Measurements from ENCODE around the gene ARHGAP6.
"Not testable (repeated sequence)": the region's sequence is repeated elsewhere in the genome, so short reads cannot be mapped to it uniquely, and the experiment has no call there.

The ARHGAP6 gene

DNA sequence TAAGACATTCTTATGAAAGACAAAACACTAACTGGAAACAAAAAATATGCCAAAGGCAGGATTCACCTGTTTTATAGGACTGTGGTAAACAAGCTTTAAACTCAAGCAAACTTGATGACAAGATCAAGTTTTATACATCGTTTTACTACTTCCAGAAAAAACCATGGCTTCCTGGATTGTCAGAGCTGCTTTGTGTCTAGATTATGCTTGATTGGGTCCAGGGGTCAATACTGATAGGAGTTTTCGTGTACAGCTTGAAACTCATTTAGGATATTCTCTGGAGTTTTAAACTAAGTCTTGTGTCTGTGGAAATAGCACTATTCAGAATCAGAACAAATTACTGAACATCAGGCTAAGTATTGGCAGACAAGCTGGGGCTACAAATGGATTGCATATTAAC is 541.6 kb downstream of the ARHGAP6 start:
- no peak for DNase-seq (ENCODE audit: extremely low read depth, insufficient read length)
- no peak for TF ChIP-seq CTCF (IDR thresholded peaks at IDR 0.05; ENCODE audit: insufficient read depth, low read length, poor library complexity, severe bottlenecking)
- Histone ChIP-seq H3K36me3 (ENCODE audit: control insufficient read depth, insufficient read depth, low read length) (no peaks in the 10 kb centered on the region; the same call in 1 of the 2 replicates), H3K4me3 (replicated peaks; ENCODE audit: low read depth, low read length) (no peak overlapping the region), H3K27me3 (replicated peaks; ENCODE audit: control insufficient read depth, insufficient read depth, low read length) (no peaks in the 10 kb centered on the region)

GRCh38 chrX:11123087-11123486 is 542.6 kb downstream of the ARHGAP6 start:
- not testable (repeated sequence) for H3K36me3 ChIP-seq (ENCODE audit: control insufficient read depth, insufficient read depth, low read length); H3K27me3 ChIP-seq (replicated peaks; ENCODE audit: control insufficient read depth, insufficient read depth, low read length); DNase-seq (ENCODE audit: extremely low read depth, insufficient read length); H3K4me3 ChIP-seq (replicated peaks; ENCODE audit: low read depth, low read length)

DNA sequence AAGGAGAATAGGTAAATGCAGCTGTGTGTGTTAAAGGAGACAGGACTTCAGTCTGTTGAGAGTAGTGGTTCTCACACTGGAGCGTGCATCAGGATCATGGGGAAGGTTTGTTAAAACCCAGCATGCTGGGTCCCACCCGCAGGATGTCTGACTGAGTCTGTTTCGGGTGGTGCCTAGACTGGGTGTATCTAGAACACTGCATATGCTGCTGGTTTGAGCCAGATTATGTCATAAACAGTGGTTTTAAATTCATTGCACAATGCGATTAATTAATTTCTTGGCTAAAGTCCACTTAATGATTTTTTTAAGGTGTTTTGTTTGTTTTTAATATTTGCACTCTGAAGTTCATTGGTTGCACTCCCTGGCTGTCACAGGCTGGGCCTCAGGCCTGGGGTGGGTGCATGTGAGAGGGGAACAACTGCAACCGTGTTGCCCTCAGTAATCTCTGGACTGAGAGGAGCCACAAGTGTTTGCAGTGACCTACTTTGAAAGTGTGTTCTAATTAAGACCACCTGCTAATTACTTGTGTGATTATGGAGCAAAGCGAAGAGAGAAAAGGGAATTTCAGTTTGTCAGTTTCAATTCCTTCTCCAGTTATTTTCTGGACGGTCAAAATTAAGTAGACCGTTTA is 546.3 kb downstream of the ARHGAP6 start:
- TF ChIP-seq CTCF (IDR thresholded peaks at IDR 0.05; ENCODE audit: insufficient read depth, low read length, poor library complexity, severe bottlenecking) = no peak
- DNase-seq (ENCODE audit: extremely low read depth, insufficient read length) = no peak
- Histone ChIP-seq H3K27me3 (replicated peaks; ENCODE audit: control insufficient read depth, insufficient read depth, low read length) (no peaks in the 10 kb centered on the region), H3K4me3 (replicated peaks; ENCODE audit: low read depth, low read length) (no peak overlapping the region), H3K36me3 (ENCODE audit: control insufficient read depth, insufficient read depth, low read length) (peaks cover 4% of the 10 kb centered on the region)

DNA sequence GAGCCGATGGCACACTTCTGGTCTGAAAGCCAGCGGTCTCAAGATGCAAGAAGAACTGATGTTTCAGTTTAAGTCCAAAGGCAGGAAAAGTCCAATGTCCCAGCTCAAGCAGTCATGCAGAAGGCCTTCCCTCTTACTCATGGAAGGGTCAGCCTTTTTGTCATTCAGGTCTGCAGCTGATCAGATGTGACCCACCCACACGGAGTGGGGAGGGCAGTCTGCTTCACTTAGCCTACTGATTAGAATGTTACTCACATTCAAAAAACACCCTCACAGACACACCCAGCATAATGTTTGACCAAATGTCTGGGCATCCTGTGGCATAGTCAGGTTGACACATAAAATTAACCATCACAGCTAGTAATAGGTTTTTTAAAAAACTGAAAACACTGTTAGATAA is 548.0 kb downstream of the ARHGAP6 start:
- no peak overlapping the region for H3K4me3 ChIP-seq (replicated peaks; ENCODE audit: low read depth, low read length)
- H3K27me3 ChIP-seq (replicated peaks; ENCODE audit: control insufficient read depth, insufficient read depth, low read length) = no peaks in the 10 kb centered on the region
- no peak for TF ChIP-seq CTCF (IDR thresholded peaks at IDR 0.05; ENCODE audit: insufficient read depth, low read length, poor library complexity, severe bottlenecking)
- peaks cover 4% of the 10 kb centered on the region for H3K36me3 ChIP-seq (ENCODE audit: control insufficient read depth, insufficient read depth, low read length)
- no peak for DNase-seq (ENCODE audit: extremely low read depth, insufficient read length)

DNA sequence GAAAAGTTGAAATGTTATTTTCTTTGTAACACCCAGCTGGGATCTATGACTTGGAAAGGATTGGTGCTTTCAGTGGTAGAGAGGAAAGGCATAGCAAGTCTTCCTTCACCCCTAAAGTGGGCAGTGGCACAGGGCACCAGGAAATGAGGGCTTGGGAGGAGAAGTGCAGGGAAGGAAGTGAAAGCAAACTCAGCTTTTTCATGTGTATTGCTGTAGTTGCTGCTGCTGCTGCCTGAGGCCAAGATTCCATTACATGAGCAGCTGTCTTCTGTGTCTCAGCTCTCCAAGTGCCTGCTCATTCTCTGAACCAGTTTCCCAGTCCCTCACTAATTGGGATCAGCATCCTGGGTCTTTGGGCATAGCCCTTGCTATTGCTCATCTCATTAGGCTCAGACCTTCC is 552.0 kb downstream of the ARHGAP6 start:
- H3K27me3 ChIP-seq (replicated peaks; ENCODE audit: control insufficient read depth, insufficient read depth, low read length) = no peaks in the 10 kb centered on the region

DNA sequence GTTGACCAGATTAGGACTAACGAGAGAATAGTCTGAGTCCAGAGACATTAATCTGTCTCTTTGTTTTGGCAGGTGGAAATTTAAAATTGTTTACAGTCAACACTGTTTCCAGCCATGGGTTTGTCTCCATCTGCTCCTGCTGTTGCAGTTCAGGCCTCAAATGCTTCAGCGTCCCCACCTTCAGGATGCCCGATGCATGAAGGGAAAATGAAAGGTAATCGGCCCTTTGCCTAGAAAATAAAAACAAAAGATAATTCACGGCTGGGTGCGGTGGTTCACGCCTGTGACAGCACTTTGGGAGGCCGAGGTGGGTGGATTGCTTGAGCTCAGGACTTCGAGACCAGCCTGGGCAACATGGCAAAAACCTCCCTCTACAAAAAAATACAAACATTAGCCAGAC is 553.8 kb downstream of the ARHGAP6 start:
- no peaks in the 10 kb centered on the region for H3K27me3 ChIP-seq (replicated peaks; ENCODE audit: control insufficient read depth, insufficient read depth, low read length)
- TF ChIP-seq CTCF (IDR thresholded peaks at IDR 0.05; ENCODE audit: insufficient read depth, low read length, poor library complexity, severe bottlenecking) = no peak
- no peak for DNase-seq (ENCODE audit: extremely low read depth, insufficient read length)
- H3K4me3 ChIP-seq (replicated peaks; ENCODE audit: low read depth, low read length) = peak overlapping the region; percentile 79
- H3K36me3 ChIP-seq (ENCODE audit: control insufficient read depth, insufficient read depth, low read length) = no peaks in the 10 kb centered on the region; the same call in 1 of the 2 replicates

More for the DNA sequence above, 552.0 kb downstream of the ARHGAP6 start:
- DNase-seq (ENCODE audit: extremely low read depth, insufficient read length) = no peak
- TF ChIP-seq CTCF (IDR thresholded peaks at IDR 0.05; ENCODE audit: insufficient read depth, low read length, poor library complexity, severe bottlenecking) = no peak
- Histone ChIP-seq H3K4me3 (replicated peaks; ENCODE audit: low read depth, low read length) (no peak overlapping the region), H3K36me3 (ENCODE audit: control insufficient read depth, insufficient read depth, low read length) (peaks cover 4% of the 10 kb centered on the region)

Data from GM06990 (cell line).